Osteocyte (in vitro differentiated cells): Measurements from ENCODE around the gene NUP188. TPM values are rescaled to one million over a fixed set of nuclear protein-coding genes. Genes with fewer than 3 reads are reported as not detected.
A peak's percentile ranks its signal among the peaks of the same experiment; 100 is the strongest.
"Not testable (repeated sequence)": the region's sequence is repeated elsewhere in the genome, so short reads cannot be mapped to it uniquely, and the experiment has no call there.

Experiments used
- DNase-seq: peaks from one replicate; pipeline ENCODE4 v3.0.0; 2021; ENCODE audit warnings: mixed read lengths; ENCODE audit not compliant: unreplicated experiment; ENCODE audit errors: extremely low spot score
- H3K27ac Mint-ChIP-seq: one replicate; pipeline ENCODE4 v1.8.0; 2021; ENCODE audit warnings: mild to moderate bottlenecking, mixed read lengths; ENCODE audit not compliant: unreplicated experiment
- H3K27me3 Mint-ChIP-seq: one replicate; pipeline ENCODE4 v1.8.0; 2021; ENCODE audit warnings: mixed read lengths; ENCODE audit not compliant: unreplicated experiment
- H3K36me3 Mint-ChIP-seq: one replicate; pipeline ENCODE4 v1.8.0; 2021; ENCODE audit warnings: mixed read lengths; ENCODE audit not compliant: unreplicated experiment
- H3K4me1 Mint-ChIP-seq: one replicate; pipeline ENCODE4 v1.8.0; 2021; ENCODE audit warnings: mixed read lengths; ENCODE audit not compliant: unreplicated experiment
- H3K4me3 Mint-ChIP-seq: one replicate; pipeline ENCODE4 v1.8.0; 2021; ENCODE audit warnings: mild to moderate bottlenecking, moderate library complexity, mixed read lengths; ENCODE audit not compliant: unreplicated experiment
- H3K9me3 Mint-ChIP-seq: one replicate; pipeline ENCODE4 v1.8.0; 2021; ENCODE audit warnings: mixed read lengths; ENCODE audit not compliant: unreplicated experiment
- total RNA-seq: library from RNA; stranded (reverse); gene quantifications from 2 replicates; pipeline ENCODE4 v1.2.1, GENCODE V29; 2021
- TF ChIP-seq, protein P1 (sequence below): fragments of 200-600 bp; sonication (generic); IDR thresholded peaks from 2 replicates; pipeline ENCODE4 v1.5.0; 2021; ENCODE audit warnings: antibody characterized with exemption, mild to moderate bottlenecking, moderate library complexity

NUP188 gene
- total RNA-seq, 1 donor from 2014 or later = 44.5 TPM

DNA sequence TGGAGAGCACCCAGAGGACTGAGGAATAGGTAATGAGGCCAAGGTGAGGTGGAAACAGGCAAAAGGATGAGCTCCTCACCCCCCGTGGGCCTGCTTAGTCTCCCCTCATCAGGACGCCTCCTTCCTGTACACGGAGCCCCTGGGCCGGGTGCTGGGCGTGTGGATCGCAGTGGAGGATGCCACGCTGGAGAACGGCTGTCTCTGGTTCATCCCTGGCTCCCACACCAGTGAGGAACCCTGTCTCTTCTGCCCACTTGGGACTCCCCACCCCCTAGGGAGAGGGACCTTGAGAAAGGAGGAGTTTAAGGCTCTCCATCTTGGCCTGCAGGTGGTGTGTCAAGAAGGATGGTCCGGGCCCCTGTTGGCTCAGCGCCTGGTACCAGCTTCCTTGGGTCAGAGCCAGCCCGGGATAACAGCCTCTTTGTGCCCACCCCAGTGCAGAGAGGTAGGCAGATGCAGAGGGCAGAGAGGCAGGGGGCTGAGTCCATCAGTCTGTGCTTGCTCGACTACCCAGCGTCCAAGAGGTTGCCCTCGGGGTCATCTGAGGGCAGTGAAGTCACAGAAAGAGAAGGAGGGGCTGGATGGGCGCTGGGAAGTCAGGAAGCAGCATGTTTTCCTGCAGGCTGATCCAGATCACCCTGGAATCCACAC lies 7.1 kb upstream of the NUP188 start:
- Mint-ChIP-seq H3K4me3 (no peak overlapping the region), H3K36me3 (no peaks in the 10 kb centered on the region), H3K9me3 (no peaks in the 10 kb centered on the region), H3K27me3 (no peaks in the 10 kb centered on the region), H3K27ac (no peak overlapping the region), H3K4me1 (no peaks in the 10 kb centered on the region)
- no peak for DNase-seq
- TF ChIP-seq, protein P1, sequence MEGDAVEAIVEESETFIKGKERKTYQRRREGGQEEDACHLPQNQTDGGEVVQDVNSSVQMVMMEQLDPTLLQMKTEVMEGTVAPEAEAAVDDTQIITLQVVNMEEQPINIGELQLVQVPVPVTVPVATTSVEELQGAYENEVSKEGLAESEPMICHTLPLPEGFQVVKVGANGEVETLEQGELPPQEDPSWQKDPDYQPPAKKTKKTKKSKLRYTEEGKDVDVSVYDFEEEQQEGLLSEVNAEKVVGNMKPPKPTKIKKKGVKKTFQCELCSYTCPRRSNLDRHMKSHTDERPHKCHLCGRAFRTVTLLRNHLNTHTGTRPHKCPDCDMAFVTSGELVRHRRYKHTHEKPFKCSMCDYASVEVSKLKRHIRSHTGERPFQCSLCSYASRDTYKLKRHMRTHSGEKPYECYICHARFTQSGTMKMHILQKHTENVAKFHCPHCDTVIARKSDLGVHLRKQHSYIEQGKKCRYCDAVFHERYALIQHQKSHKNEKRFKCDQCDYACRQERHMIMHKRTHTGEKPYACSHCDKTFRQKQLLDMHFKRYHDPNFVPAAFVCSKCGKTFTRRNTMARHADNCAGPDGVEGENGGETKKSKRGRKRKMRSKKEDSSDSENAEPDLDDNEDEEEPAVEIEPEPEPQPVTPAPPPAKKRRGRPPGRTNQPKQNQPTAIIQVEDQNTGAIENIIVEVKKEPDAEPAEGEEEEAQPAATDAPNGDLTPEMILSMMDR = no peak

DNA sequence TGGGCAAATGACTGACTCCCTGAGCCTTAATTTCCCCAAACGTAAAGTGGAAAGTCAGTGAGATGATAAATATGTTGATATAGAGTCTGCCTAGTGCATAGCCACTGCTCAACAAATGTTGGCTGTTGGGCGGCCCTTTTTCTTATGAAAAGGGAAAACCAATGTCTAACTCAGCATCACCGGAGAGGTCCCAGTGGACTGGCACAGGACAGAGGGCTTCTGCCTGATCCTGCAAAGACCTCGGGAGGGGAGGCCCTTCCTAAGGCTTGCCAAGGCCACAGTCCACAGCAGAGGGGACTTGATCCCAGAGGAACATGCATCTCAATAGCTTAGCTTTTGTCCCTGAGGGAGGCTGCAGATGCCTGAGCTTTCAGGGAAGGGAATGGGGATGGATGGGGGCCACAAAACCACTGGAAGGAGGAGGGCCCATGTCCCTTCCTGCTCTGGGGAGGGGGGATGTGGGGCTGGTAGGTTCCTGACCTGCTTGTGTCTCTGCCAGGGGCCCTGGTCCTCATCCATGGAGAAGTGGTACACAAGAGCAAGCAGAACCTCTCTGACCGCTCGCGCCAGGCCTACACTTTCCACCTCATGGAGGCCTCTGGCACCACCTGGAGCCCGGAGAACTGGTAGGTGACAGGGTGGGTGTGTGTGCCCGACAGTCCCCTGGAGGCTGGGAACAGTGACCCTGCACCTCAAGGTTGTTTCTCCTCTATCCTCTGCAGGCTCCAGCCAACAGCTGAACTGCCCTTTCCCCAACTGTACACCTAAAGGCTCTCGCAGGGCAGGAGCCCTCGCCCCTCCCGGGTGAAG lies 6.3 kb upstream of the NUP188 start:
- TF ChIP-seq, protein P1 = no peak
- H3K4me1 Mint-ChIP-seq = peaks cover 6% of the 10 kb centered on the region
- H3K27ac Mint-ChIP-seq = no peak overlapping the region
- H3K36me3 Mint-ChIP-seq = no peaks in the 10 kb centered on the region
- no peaks in the 10 kb centered on the region for H3K9me3 Mint-ChIP-seq
- H3K27me3 Mint-ChIP-seq = no peaks in the 10 kb centered on the region
- DNase-seq = no peak
- no peak overlapping the region for H3K4me3 Mint-ChIP-seq

DNA sequence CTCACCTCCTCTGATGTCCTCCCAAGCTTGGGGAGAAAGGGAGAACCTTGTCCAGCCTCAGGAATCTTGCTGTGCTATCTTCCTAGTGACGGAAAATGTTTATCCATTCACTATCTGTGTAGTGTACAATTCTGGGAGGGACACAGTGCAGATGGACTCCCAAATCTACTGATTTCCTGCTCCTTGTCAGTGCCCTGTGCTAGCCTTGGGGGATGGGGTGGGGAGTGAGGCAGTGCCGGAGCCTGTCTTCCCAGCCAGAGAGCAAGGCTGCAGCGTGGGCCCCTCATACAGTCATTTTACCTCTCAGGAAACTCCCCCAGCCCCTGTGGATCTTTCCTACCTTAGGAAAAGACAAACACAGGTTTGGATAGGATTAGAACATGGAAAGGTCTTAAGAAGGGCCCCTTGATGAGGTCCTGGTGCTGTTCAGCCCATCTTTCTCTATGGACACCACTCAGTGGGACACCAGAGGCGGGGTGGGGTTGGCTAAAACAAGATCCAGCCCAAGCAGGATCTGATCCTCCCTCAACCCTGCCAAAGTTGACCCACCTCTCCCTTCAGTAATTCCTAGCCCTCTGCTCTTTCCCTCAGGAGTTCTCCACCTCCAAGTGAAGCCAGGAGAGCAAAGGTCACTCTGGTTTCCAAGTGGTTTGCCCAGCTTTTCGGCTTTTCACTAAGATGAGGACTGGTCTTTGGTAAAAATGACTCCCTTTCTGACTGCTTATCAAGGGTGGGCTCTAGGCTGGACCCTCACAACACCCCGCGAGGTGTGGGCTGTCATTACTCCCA lies 3.5 kb upstream of the NUP188 start:
- no peaks in the 10 kb centered on the region for H3K9me3 Mint-ChIP-seq
- peaks cover 22% of the 10 kb centered on the region for H3K4me1 Mint-ChIP-seq
- TF ChIP-seq, protein P1 = no peak
- no peak overlapping the region for H3K27ac Mint-ChIP-seq
- no peaks in the 10 kb centered on the region for H3K27me3 Mint-ChIP-seq
- DNase-seq = no peak
- H3K36me3 Mint-ChIP-seq = no peaks in the 10 kb centered on the region
- H3K4me3 Mint-ChIP-seq = no peak overlapping the region

DNA sequence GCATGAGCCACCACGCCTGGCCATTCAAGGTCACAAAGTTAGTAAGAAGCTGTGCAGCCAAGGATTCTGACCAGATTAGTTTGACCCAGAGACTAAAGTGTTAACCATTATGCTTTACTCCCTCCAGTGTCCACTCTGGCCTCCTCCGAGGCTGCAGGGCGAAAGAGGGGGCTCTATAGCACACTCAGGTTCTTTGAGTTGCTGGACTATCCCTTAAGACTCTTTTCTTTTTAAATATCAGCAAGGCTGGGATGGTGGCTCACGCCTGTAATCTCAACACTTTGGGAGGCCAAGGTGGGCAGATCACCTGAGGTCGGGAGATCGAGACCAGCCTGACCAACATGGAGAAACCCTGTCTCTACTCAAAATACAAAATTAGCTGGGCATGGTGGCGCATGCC lies 2.5 kb upstream of the NUP188 start:
- H3K36me3 Mint-ChIP-seq, DNase-seq, H3K27ac Mint-ChIP-seq, H3K4me3 Mint-ChIP-seq, H3K9me3 Mint-ChIP-seq, H3K27me3 Mint-ChIP-seq: not testable (repeated sequence)
- peaks cover 22% of the 10 kb centered on the region for H3K4me1 Mint-ChIP-seq

DNA sequence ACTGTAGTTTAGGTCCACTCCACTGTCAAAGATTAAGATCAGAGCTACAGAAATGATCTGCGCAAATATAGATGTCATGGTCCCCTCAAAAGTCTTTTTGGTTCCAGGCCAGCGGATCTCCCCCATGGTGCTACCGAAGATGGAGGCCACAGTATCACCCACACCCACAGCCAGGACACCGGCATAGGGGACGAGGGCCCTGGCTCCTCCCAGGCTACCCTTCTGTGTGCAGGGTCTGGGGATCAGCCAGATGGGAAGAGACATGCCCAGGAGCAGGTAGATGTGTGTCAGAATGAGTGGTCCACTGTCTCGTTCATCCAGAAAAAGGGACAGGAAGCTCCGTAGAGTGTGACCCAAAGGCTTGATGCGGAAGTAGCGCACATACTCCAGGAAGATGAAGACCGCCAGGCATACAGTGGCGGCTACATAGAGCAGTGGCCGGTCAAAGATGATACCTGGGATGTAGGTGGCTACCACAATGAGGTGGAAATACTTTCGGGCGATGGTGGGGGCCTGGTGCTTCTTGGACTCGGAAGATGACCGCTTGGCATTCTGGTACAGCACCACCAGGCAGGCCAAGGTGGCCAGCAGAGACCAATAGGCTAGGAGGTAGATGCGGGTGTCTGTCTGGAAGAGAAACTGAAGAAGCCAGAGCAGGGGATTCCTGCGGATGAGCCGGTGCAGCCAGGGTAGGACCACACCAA lies 1.5 kb upstream of the NUP188 start:
- Mint-ChIP-seq H3K36me3 (peaks cover 2% of the 10 kb centered on the region), H3K27me3 (no peaks in the 10 kb centered on the region), H3K27ac (peak overlapping the region; percentile 94), H3K9me3 (no peaks in the 10 kb centered on the region), H3K4me3 (peak overlapping the region; percentile 97), H3K4me1 (peaks cover 22% of the 10 kb centered on the region)
- DNase-seq = no peak
- TF ChIP-seq, protein P1 = no peak
